Right forelimb (tissue), 1 donor: Measurements from ENCODE around the gene STUB1.
A peak's percentile ranks its signal among the peaks of the same experiment; 100 is the strongest.

ENCODE experiments used
- DNase-seq: peaks from one replicate; pipeline ENCODE4 v3.0.0-alpha.2; 2018

STUB1 gene

GRCh38 chr16:645852-646678, 34.1 kb upstream of the STUB1 start:
- no peak for DNase-seq

GRCh38 chr16:646679-647172, 33.5 kb upstream of the STUB1 start:
- DNase-seq, result no peak

GRCh38 chr16:647173-647902, 32.9 kb upstream of the STUB1 start:
- DNase-seq, result no peak

- DNase-seq, result no peak
Measured at GRCh38 chr16:648071-648780, 32.0 kb upstream of the STUB1 start.

- peak; percentile 96 for DNase-seq
Measured at GRCh38 chr16:648781-649589, 31.2 kb upstream of the STUB1 start, which contains the start of gene WDR90. Gene WDR90 (plus strand): TSS chr16:649365. CDS start chr16:649417, 52 bp downstream.

GRCh38 chr16:649631-650030, 30.6 kb upstream of the STUB1 start:
- DNase-seq, result no peak

- no peak for DNase-seq
Measured at GRCh38 chr16:651844-652243, 28.4 kb upstream of the STUB1 start.

- DNase-seq, result no peak
Measured at GRCh38 chr16:652454-653305, 27.5 kb upstream of the STUB1 start.

GRCh38 chr16:654034-654433, 26.2 kb upstream of the STUB1 start:
- no peak for DNase-seq

- DNase-seq, result no peak
Measured at GRCh38 chr16:657487-657886, 22.7 kb upstream of the STUB1 start.

GRCh38 chr16:658679-659571, 21.3 kb upstream of the STUB1 start:
- DNase-seq, result no peak

- no peak for DNase-seq
Measured at GRCh38 chr16:659618-660017, 20.6 kb upstream of the STUB1 start.

GRCh38 chr16:660132-660458, 20.1 kb upstream of the STUB1 start:
- no peak for DNase-seq

GRCh38 chr16:660459-661183, 19.6 kb upstream of the STUB1 start:
- DNase-seq, result peak; percentile 87

GRCh38 chr16:661184-661821, 18.9 kb upstream of the STUB1 start:
- DNase-seq, result no peak

GRCh38 chr16:662095-662494, 18.1 kb upstream of the STUB1 start:
- no peak for DNase-seq

GRCh38 chr16:662597-662996, 17.6 kb upstream of the STUB1 start:
- DNase-seq, result no peak

- no peak for DNase-seq
Measured at GRCh38 chr16:666572-666971, 13.6 kb upstream of the STUB1 start.

GRCh38 chr16:667113-667779, 13.0 kb upstream of the STUB1 start:
- no peak for DNase-seq
